Esophagus squamous epithelium (tissue), 4 donors: Measurements from ENCODE around the gene RBM47.

Source experiments
- POLR2A ChIP-seq, 4 donors: fragments of 450-650 bp; IDR thresholded peaks; one replicate each; pipeline ENCODE4 v1.6.1; 2017; ENCODE audit warnings: antibody characterized with exemption in 4 of 4, mild to moderate bottlenecking in 4 of 4, moderate library complexity in 3 of 4
- TF ChIP-seq, protein P1 (sequence below), 6 experiments: fragments of 450-650 bp in 4 of 6; fragments of 200-600 bp in 2 of 6; sonication (generic) in 2 of 6; IDR thresholded peaks; one replicate each; pipeline ENCODE4 v1.5.1; 2016 to 2019; ENCODE audit warnings: antibody characterized with exemption in 6 of 6, mild to moderate bottlenecking in 4 of 6, moderate library complexity in 4 of 6

DNA sequence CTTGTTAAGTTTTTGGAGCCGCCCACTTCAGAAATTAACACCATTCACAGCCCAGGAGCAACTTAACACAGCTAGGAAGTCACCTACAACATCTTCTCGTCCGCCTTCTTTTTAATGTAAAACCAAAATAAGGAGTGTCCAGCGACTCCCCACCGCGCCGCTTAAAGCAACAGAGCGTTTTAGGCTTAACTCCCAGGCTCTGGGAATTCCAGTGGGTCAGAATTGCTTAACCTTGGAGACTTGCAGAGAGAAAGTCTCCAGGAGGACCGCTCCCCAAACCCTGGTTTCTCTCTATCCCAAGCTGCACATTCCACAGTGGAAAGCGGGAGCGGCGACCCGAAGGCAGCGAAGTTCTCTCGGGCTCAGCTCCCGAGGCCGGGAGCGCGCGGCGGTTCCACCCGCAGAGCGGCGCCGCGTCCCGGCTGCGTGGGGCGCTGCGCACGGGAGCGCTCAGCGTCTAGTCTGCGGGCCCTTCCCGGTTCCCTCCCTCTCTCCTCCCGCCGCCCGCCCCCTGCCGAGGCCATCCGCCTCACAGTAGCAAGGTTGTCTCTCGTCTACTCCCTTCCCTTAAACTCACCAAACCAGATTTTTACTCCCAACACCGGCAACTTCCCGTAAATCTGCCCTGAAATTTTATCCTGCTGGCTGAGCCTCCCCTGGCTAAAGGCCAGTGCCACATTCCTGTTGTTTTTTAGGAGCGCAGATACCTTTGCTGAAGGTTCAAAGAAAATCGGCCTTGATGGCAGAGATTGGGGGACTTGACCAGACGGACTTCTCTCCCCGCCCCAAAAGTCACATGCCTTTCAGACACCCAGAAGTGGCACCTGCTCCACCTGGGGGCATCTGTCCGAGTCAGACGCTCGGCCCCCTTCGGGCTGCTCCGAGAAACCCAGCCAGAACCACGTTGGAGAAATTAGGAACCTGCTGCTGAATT lies at the start of gene RBM47:
- TF ChIP-seq, protein P1, sequence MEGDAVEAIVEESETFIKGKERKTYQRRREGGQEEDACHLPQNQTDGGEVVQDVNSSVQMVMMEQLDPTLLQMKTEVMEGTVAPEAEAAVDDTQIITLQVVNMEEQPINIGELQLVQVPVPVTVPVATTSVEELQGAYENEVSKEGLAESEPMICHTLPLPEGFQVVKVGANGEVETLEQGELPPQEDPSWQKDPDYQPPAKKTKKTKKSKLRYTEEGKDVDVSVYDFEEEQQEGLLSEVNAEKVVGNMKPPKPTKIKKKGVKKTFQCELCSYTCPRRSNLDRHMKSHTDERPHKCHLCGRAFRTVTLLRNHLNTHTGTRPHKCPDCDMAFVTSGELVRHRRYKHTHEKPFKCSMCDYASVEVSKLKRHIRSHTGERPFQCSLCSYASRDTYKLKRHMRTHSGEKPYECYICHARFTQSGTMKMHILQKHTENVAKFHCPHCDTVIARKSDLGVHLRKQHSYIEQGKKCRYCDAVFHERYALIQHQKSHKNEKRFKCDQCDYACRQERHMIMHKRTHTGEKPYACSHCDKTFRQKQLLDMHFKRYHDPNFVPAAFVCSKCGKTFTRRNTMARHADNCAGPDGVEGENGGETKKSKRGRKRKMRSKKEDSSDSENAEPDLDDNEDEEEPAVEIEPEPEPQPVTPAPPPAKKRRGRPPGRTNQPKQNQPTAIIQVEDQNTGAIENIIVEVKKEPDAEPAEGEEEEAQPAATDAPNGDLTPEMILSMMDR (IDR thresholded peaks at IDR 0.05): peak in 2 of 6 experiments; percentile 11 to 13
- TF ChIP-seq POLR2A (IDR thresholded peaks at IDR 0.05): peak in 3 of 4 donors; percentile 55 to 85 (median 79)
